GM23338 (cell line): ENCODE results near the gene ZFX. TPM values are rescaled to one million over a fixed set of nuclear protein-coding genes. Genes with fewer than 3 reads are reported as not detected.

Experiments
- ATAC-seq: fragments of 200-7000 bp; cut with Tn5 transposase; 3 replicates; pipeline ENCODE4 v1.9.1; 2020
- DNase-seq: peaks from one replicate; pipeline ENCODE4 v3.0.0-alpha.2; 2015; ENCODE audit warnings: low spot score
- H2AFZ ChIP-seq: fragments of 200-600 bp; sonication (generic); 2 replicates; pipeline ENCODE4 v1.8.0; 2016; ENCODE audit warnings: antibody characterized with exemption, mild to moderate bottlenecking, moderate library complexity
- H3F3A ChIP-seq: fragments of 200-600 bp; sonication (generic); replicated peaks from 2 replicates; pipeline ENCODE4 v1.8.0; 2017; ENCODE audit warnings: antibody characterized with exemption, mixed run types, low read depth
- H3K27ac ChIP-seq: fragments of 200-600 bp; sonication (generic); 2 replicates; pipeline ENCODE4 v1.6.1; 2016; ENCODE audit warnings: low read depth
- H3K27me3 ChIP-seq: fragments of 200-600 bp; sonication (generic); 2 replicates; pipeline ENCODE4 v1.8.0; 2016; ENCODE audit warnings: mild to moderate bottlenecking, mixed run types, moderate library complexity; ENCODE audit not compliant: insufficient read depth
- H3K36me3 ChIP-seq: fragments of 200-600 bp; sonication (generic); 2 replicates; pipeline ENCODE4 v1.8.0; 2016; ENCODE audit warnings: mild to moderate bottlenecking; ENCODE audit not compliant: insufficient read depth
- H3K4me1 ChIP-seq: fragments of 200-600 bp; sonication (generic); 2 replicates; pipeline ENCODE4 v1.8.0; 2016; ENCODE audit warnings: mild to moderate bottlenecking, moderate library complexity; ENCODE audit not compliant: insufficient read depth
- H3K4me2 ChIP-seq: fragments of 200-600 bp; sonication (generic); 2 replicates; pipeline ENCODE4 v1.7.1; 2017; ENCODE audit warnings: mixed run types
- H3K4me3 ChIP-seq: fragments of 200-600 bp; sonication (generic); 2 replicates; pipeline ENCODE4 v1.6.1; 2016; ENCODE audit warnings: mixed run types
- H3K79me2 ChIP-seq: fragments of 200-600 bp; sonication (generic); replicated peaks from 2 replicates; pipeline ENCODE4 v1.8.0; 2017; ENCODE audit warnings: mild to moderate bottlenecking; ENCODE audit not compliant: insufficient read depth
- H3K9me2 ChIP-seq: fragments of 200-600 bp; sonication (generic); 2 replicates; pipeline ENCODE4 v1.8.0; 2017; ENCODE audit not compliant: insufficient read depth
- H4K20me1 ChIP-seq: fragments of 200-600 bp; sonication (generic); replicated peaks from 2 replicates; pipeline ENCODE4 v1.8.0; 2017; ENCODE audit warnings: mild to moderate bottlenecking; ENCODE audit not compliant: insufficient read depth
- H3K27ac Mint-ChIP-seq: 2 replicates; pipeline ENCODE4 v1.8.0; 2020; ENCODE audit warnings: inconsistent platforms, mild to moderate bottlenecking, moderate library complexity, mixed read lengths
- H3K27me3 Mint-ChIP-seq: 3 replicates; pipeline ENCODE4 v1.8.0; 2022; ENCODE audit warnings: low read depth, mild to moderate bottlenecking, moderate library complexity, mixed read lengths, inconsistent platforms; ENCODE audit not compliant: insufficient read depth, poor library complexity
- H3K36me3 Mint-ChIP-seq: 3 replicates; pipeline ENCODE4 v1.8.0; 2021; ENCODE audit warnings: low read depth, mild to moderate bottlenecking, inconsistent platforms, moderate library complexity, mixed read lengths
- H3K4me1 Mint-ChIP-seq: 3 replicates; pipeline ENCODE4 v1.8.0; 2020; ENCODE audit warnings: mild to moderate bottlenecking, inconsistent platforms, mixed read lengths
- H3K4me3 Mint-ChIP-seq: 3 replicates; pipeline ENCODE4 v1.8.0; 2021; ENCODE audit warnings: moderate library complexity, mild to moderate bottlenecking, inconsistent platforms, mixed read lengths
- H3K9me3 Mint-ChIP-seq: 3 replicates; pipeline ENCODE4 v1.8.0; 2020; ENCODE audit warnings: moderate library complexity, mild to moderate bottlenecking, inconsistent platforms, mixed read lengths
- CREB1 ChIP-seq: fragments of 250-450 bp; sonication (Bioruptor Pico); IDR thresholded peaks from 2 replicates; pipeline ENCODE4 v1.5.0; 2020; ENCODE audit warnings: low read depth, mild to moderate bottlenecking, moderate library complexity
- ETS1 ChIP-seq: IDR thresholded peaks from 2 replicates; pipeline ENCODE4 v1.6.1; 2016; ENCODE audit warnings: antibody characterized with exemption
- EZH2 ChIP-seq: fragments of 200-600 bp; sonication (generic); IDR thresholded peaks from one replicate; pipeline ENCODE4 v1.8.0; 2017; ENCODE audit warnings: antibody characterized with exemption, mild to moderate bottlenecking, low read depth; ENCODE audit not compliant: unreplicated experiment
- EZH2phosphoT487 ChIP-seq: fragments of 200-600 bp; sonication (generic); IDR thresholded peaks from one replicate; pipeline ENCODE4 v1.8.1; 2018; ENCODE audit warnings: antibody characterized with exemption; ENCODE audit not compliant: unreplicated experiment
- JUNB ChIP-seq: IDR thresholded peaks from one replicate; pipeline ENCODE4 v1.6.1; 2016; ENCODE audit warnings: antibody characterized with exemption; ENCODE audit not compliant: unreplicated experiment
- NANOG ChIP-seq: IDR thresholded peaks from 2 replicates; pipeline ENCODE4 v1.6.1; 2016; ENCODE audit warnings: antibody characterized with exemption, borderline replicate concordance
- POLR2AphosphoS5 ChIP-seq: IDR thresholded peaks from 2 replicates; pipeline ENCODE4 v1.6.1; 2016; ENCODE audit warnings: antibody characterized with exemption, low read depth
- STAT1 ChIP-seq: IDR thresholded peaks from one replicate; pipeline ENCODE4 v1.6.1; 2016; ENCODE audit warnings: antibody characterized with exemption; ENCODE audit not compliant: unreplicated experiment
- ZNF114 ChIP-seq: fragments of 250-450 bp; sonication (Bioruptor Pico); IDR thresholded peaks from 2 replicates; pipeline ENCODE4 v1.5.0; 2020; ENCODE audit warnings: mild to moderate bottlenecking, moderate library complexity
- ZNF331 ChIP-seq: fragments of 250-450 bp; sonication (Bioruptor Pico); IDR thresholded peaks from 2 replicates; pipeline ENCODE4 v1.5.0; 2020; ENCODE audit warnings: low read depth, mild to moderate bottlenecking, moderate library complexity
- ZNF462 ChIP-seq: fragments of 250-450 bp; sonication (Bioruptor Pico); IDR thresholded peaks from 2 replicates; pipeline ENCODE4 v1.5.0; 2020; ENCODE audit warnings: mild to moderate bottlenecking, moderate library complexity
- polyA plus RNA-seq: library from polyadenylated mRNA; unstranded; fragments of >200 nt; fragmentation: Nextera tagmentation; extraction: Ambion mirVana; gene quantifications from 2 replicates; pipeline ENCODE4 v1.2.1, GENCODE V29; 2016
- total RNA-seq: library from RNA; depleted of rRNA; stranded (reverse); fragments of >200 nt; shearing (Covaris generic); gene quantifications from 2 replicates; pipeline ENCODE4 v1.2.3, GENCODE V29; 2014
- TF ChIP-seq, protein P1 (sequence below), 2 experiments: fragments of 200-600 bp in 1 of 2; sonication (generic) in 1 of 2; conservative IDR thresholded peaks; 2 replicates each; pipeline versions ENCODE4 v1.5.1 to v1.6.1; 2016 to 2017; ENCODE audit warnings: antibody characterized with exemption in 2 of 2, low read depth in 2 of 2, mild to moderate bottlenecking in 2 of 2, moderate library complexity in 1 of 2
- TF ChIP-seq, protein P2 (sequence below): IDR thresholded peaks from one replicate; pipeline ENCODE4 v1.6.1; 2018; ENCODE audit warnings: antibody characterized with exemption; ENCODE audit not compliant: unreplicated experiment

Gene ZFX
- total and polyA plus RNA-seq, 2 experiments from 2014 or later = 11.0 to 15.4 TPM

GRCh38 chrX:24110069-24110468 lies 39.5 kb upstream of the ZFX start:
- no peaks in the 10 kb centered on the region for H3K36me3 ChIP-seq

More at GRCh38 chrX:24110069-24110468, 39.5 kb upstream of the ZFX start:
- no peak for ATAC-seq
- H3K9me2 ChIP-seq = no peaks in the 10 kb centered on the region
- H2AFZ ChIP-seq = no peak overlapping the region
- no peak overlapping the region for H3K4me3 ChIP-seq
- peaks cover 1% of the 10 kb centered on the region for H3K27me3 Mint-ChIP-seq
- H3K9me3 Mint-ChIP-seq = no peaks in the 10 kb centered on the region
- no peaks in the 10 kb centered on the region for H3K36me3 Mint-ChIP-seq
- no peaks in the 10 kb centered on the region for H3K27me3 ChIP-seq
- no peaks in the 10 kb centered on the region for H3F3A ChIP-seq
- H3K4me3 Mint-ChIP-seq = no peak overlapping the region
- H4K20me1 ChIP-seq = no peaks in the 10 kb centered on the region
- no peak overlapping the region for H3K27ac ChIP-seq
- TF ChIP-seq ETS1 (no peak), CREB1 (CRISPR knock-in tag) (no peak), POLR2AphosphoS5 (no peak), ZNF114 (no peak), ZNF331 (CRISPR knock-in tag) (no peak), EZH2 (no peak), STAT1 (no peak), EZH2phosphoT487 (no peak), NANOG (no peak), ZNF462 (CRISPR knock-in tag) (no peak), JUNB (no peak)
- TF ChIP-seq, protein P1, sequence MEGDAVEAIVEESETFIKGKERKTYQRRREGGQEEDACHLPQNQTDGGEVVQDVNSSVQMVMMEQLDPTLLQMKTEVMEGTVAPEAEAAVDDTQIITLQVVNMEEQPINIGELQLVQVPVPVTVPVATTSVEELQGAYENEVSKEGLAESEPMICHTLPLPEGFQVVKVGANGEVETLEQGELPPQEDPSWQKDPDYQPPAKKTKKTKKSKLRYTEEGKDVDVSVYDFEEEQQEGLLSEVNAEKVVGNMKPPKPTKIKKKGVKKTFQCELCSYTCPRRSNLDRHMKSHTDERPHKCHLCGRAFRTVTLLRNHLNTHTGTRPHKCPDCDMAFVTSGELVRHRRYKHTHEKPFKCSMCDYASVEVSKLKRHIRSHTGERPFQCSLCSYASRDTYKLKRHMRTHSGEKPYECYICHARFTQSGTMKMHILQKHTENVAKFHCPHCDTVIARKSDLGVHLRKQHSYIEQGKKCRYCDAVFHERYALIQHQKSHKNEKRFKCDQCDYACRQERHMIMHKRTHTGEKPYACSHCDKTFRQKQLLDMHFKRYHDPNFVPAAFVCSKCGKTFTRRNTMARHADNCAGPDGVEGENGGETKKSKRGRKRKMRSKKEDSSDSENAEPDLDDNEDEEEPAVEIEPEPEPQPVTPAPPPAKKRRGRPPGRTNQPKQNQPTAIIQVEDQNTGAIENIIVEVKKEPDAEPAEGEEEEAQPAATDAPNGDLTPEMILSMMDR (conservative IDR thresholded peaks at IDR 0.05; ENCODE audit: low read depth in 2 of 2) = no peak
- TF ChIP-seq, protein P2, sequence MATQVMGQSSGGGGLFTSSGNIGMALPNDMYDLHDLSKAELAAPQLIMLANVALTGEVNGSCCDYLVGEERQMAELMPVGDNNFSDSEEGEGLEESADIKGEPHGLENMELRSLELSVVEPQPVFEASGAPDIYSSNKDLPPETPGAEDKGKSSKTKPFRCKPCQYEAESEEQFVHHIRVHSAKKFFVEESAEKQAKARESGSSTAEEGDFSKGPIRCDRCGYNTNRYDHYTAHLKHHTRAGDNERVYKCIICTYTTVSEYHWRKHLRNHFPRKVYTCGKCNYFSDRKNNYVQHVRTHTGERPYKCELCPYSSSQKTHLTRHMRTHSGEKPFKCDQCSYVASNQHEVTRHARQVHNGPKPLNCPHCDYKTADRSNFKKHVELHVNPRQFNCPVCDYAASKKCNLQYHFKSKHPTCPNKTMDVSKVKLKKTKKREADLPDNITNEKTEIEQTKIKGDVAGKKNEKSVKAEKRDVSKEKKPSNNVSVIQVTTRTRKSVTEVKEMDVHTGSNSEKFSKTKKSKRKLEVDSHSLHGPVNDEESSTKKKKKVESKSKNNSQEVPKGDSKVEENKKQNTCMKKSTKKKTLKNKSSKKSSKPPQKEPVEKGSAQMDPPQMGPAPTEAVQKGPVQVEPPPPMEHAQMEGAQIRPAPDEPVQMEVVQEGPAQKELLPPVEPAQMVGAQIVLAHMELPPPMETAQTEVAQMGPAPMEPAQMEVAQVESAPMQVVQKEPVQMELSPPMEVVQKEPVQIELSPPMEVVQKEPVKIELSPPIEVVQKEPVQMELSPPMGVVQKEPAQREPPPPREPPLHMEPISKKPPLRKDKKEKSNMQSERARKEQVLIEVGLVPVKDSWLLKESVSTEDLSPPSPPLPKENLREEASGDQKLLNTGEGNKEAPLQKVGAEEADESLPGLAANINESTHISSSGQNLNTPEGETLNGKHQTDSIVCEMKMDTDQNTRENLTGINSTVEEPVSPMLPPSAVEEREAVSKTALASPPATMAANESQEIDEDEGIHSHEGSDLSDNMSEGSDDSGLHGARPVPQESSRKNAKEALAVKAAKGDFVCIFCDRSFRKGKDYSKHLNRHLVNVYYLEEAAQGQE = no peak
- DNase-seq = no peak
- no peak overlapping the region for H3K4me2 ChIP-seq
- H3K4me1 ChIP-seq = no peaks in the 10 kb centered on the region
- H3K4me1 Mint-ChIP-seq = no peaks in the 10 kb centered on the region
- no peak overlapping the region for H3K27ac Mint-ChIP-seq
- H3K79me2 ChIP-seq = no peaks in the 10 kb centered on the region
